K562 (cell line): ENCODE measurements around the gene EN1. TPM values are rescaled to one million over a fixed set of nuclear protein-coding genes. Genes with fewer than 3 reads are reported as not detected.

Experiments used
- ATAC-seq: fragments of 200-7000 bp; cut with Tn5 transposase; 3 replicates; pipeline ENCODE4 v1.9.1; 2020; ENCODE audit warnings: moderate library complexity
- BruUV-seq: library from RNA; stranded (reverse); fragments of 400-500 nt; replicated peaks from 2 replicates; lab custom pipeline; 2021; lab: Mats Ljungman, UMichigan
- CTCF ChIA-PET: fragments of 300-600 bp; formaldehyde crosslinking; extraction: SDS; loops from one replicate; lab custom pipeline; 2021; ENCODE audit warnings: low intra/inter-chr PET ratio; lab: Yijun Ruan, JAX
- POLR2A ChIA-PET: fragments of 300-600, 350-650 bp; sonication (Branson Sonifier 250); formaldehyde crosslinking; extraction: SDS; loops from one replicate; lab custom pipeline; 2021; ENCODE audit warnings: antibody characterized with exemption, inconsistent platforms; lab: Yijun Ruan, JAX
- DNase-seq, 4 experiments: peaks; one replicate each; pipeline versions ENCODE4 v3.0.0 to v3.0.0-alpha.2; 2011 to 2018; ENCODE audit warnings: low spot score in 3 of 4, mixed read lengths in 3 of 4; ENCODE audit errors: extremely low read depth in 1 of 4
- FAIRE-seq: peaks from 2 replicates; lab custom pipeline; 2011; peaks lifted over from hg19 to GRCh38; lab: Jason Lieb, UNC
- H2AFZ ChIP-seq: 2 replicates; pipeline ENCODE4 v1.6.0; 2011; ENCODE audit warnings: low read depth, low read length, control low read depth, inconsistent platforms
- H3K27ac ChIP-seq: fragments of 200-600 bp; 3 replicates; pipeline ENCODE4 v1.8.0; 2011; ENCODE audit warnings: low read depth, mild to moderate bottlenecking, control low read depth, inconsistent platforms, low read length, moderate library complexity, mixed read lengths; ENCODE audit errors: extremely low read depth
- H3K27me3 ChIP-seq, 2 experiments: fragments of 300-600 bp in 1 of 2; 2 replicates in 1 of 2; 3 replicates in 1 of 2; pipeline versions ENCODE4 v1.6.0 to v1.8.0; 2011; ENCODE audit warnings: inconsistent platforms in 2 of 2, low read length in 2 of 2, mild to moderate bottlenecking in 1 of 2, mixed read lengths in 1 of 2, moderate library complexity in 1 of 2; ENCODE audit not compliant: control insufficient read depth in 2 of 2, insufficient read depth in 2 of 2
- H3K36me3 ChIP-seq: fragments of 300-600 bp; 3 replicates; pipeline ENCODE4 v1.8.0; 2011; ENCODE audit warnings: mild to moderate bottlenecking, low read length, inconsistent platforms; ENCODE audit not compliant: control insufficient read depth, insufficient read depth
- H3K4me1 ChIP-seq, 2 experiments: fragments of 200-600 bp in 1 of 2; replicated peaks in 1 of 2; 2 replicates in 1 of 2; 3 replicates in 1 of 2; pipeline versions ENCODE4 v1.5.1 to v1.8.0; 2011; ENCODE audit warnings: inconsistent platforms in 2 of 2, low read length in 2 of 2, mild to moderate bottlenecking in 1 of 2, mixed read lengths in 1 of 2, moderate library complexity in 1 of 2; ENCODE audit not compliant: control insufficient read depth in 2 of 2, insufficient read depth in 2 of 2
- H3K4me2 ChIP-seq: 2 replicates; pipeline ENCODE4 v1.6.1; 2011; ENCODE audit warnings: low read length, control low read depth, inconsistent platforms, mixed read lengths; ENCODE audit not compliant: insufficient read depth
- H3K4me3 ChIP-seq: fragments of 200-600 bp; sonication (generic), shearing (Covaris generic); 2 replicates; pipeline ENCODE4 v1.5.1; 2016; ENCODE audit warnings: control low read depth, inconsistent platforms
- H3K79me2 ChIP-seq: fragments of 200-600 bp; 3 replicates; pipeline ENCODE4 v1.8.0; 2011; ENCODE audit warnings: low read length, inconsistent platforms; ENCODE audit not compliant: control insufficient read depth, insufficient read depth
- H3K9ac ChIP-seq, 2 experiments: 2 replicates each; pipeline versions ENCODE4 v1.6.0 to v1.6.1; 2011; ENCODE audit warnings: low read depth in 2 of 2, low read length in 2 of 2, control low read depth in 1 of 2, inconsistent platforms in 1 of 2, mild to moderate bottlenecking in 1 of 2, mixed read lengths in 1 of 2; ENCODE audit not compliant: insufficient read depth in 1 of 2
- H3K9me1 ChIP-seq: one replicate; pipeline ENCODE4 v1.6.0; 2011; ENCODE audit warnings: inconsistent platforms, mild to moderate bottlenecking, low read length, moderate library complexity; ENCODE audit not compliant: control insufficient read depth, insufficient read depth
- H3K9me3 ChIP-seq: replicated peaks from 2 replicates; pipeline ENCODE4 v1.5.1; 2011; ENCODE audit warnings: low read depth, low read length, inconsistent platforms; ENCODE audit not compliant: control insufficient read depth, insufficient read depth
- H4K20me1 ChIP-seq: replicated peaks from 2 replicates; pipeline ENCODE4 v1.6.1; 2011; ENCODE audit warnings: low read length, inconsistent platforms, mixed read lengths; ENCODE audit not compliant: control insufficient read depth, insufficient read depth
- BCLAF1 ChIP-seq, 2 experiments: fragments of 450-650 bp in 1 of 2; IDR thresholded peaks; 2 replicates each; pipeline ENCODE4 v1.6.1; 2011 to 2017; ENCODE audit warnings: low read depth in 2 of 2, antibody characterized with exemption in 1 of 2, borderline replicate concordance in 1 of 2, low read length in 1 of 2, mild to moderate bottlenecking in 1 of 2, mixed read lengths in 1 of 2; ENCODE audit not compliant: control insufficient read depth in 1 of 2
- ETS1 ChIP-seq: conservative IDR thresholded peaks from 2 replicates; pipeline ENCODE4 v1.6.1; 2011; ENCODE audit warnings: low read depth, mild to moderate bottlenecking, low read length; ENCODE audit not compliant: control insufficient read depth
- HINFP ChIP-seq: fragments of 450-650 bp; conservative IDR thresholded peaks from 2 replicates; pipeline ENCODE4 v1.6.1; 2016; ENCODE audit warnings: missing genetic modification characterization, low read depth, mild to moderate bottlenecking, control low read depth, missing compliant biosample characterization
- NCOR1 ChIP-seq: fragments of 450-650 bp; IDR thresholded peaks from 2 replicates; pipeline ENCODE4 v1.6.1; 2016; ENCODE audit warnings: mild to moderate bottlenecking, moderate library complexity
- PRPF4 ChIP-seq: fragments of 200-400 bp; formaldehyde crosslinking; IDR thresholded peaks from one replicate; pipeline ENCODE4 v1.6.1; 2017; ENCODE audit warnings: low read length, low read depth, mild to moderate bottlenecking; ENCODE audit not compliant: insufficient read depth, poor library complexity, severe bottlenecking
- VEZF1 ChIP-seq: fragments of 200-800 bp; sonication (Bioruptor generic); IDR thresholded peaks from 2 replicates; pipeline ENCODE4 v1.6.1; 2017; ENCODE audit warnings: missing genetic modification characterization, missing compliant biosample characterization
- ZSCAN29 ChIP-seq: fragments of 450-650 bp; IDR thresholded peaks from 2 replicates; pipeline ENCODE4 v1.6.1; 2017
- WGBS: fragments of 100-300 bp; shearing (Covaris generic); methylation state at CpG from one replicate; pipeline ENCODE4 v1.1.6; 2016; ENCODE audit warnings: low coverage, mixed read lengths; ENCODE audit not compliant: insufficient coverage; ENCODE audit errors: missing lambda C conversion rate; 5-methylcytosine and 5-hydroxymethylcytosine counted together
- in situ Hi-C: fragments of 300-500 bp; cut with MboI; formaldehyde crosslinking; loops from 4 replicates; pipeline ENCODE4 v1.15.0; 2018; ENCODE audit warnings: inconsistent platforms, mixed read lengths
- intact Hi-C: fragments of 100-400 bp; cut with micrococcal nuclease; formaldehyde crosslinking; loops from 2 replicates; pipeline ENCODE4 v1.14.2; 2022
- polyA plus RNA-seq, 8 experiments: library from polyadenylated mRNA; depleted of rRNA in 4 of 8; stranded (reverse) in 5 of 8; unstranded in 3 of 8; fragments of >200 nt; fragmentation: Nextera tagmentation in 2 of 8; fragmentation: Illumina TruSeq in 1 of 8; extraction: Ambion mirVana in 2 of 8; extraction: Trizol in 1 of 8; gene quantifications; 2 replicates each; pipeline versions ENCODE4 v1.2.1 to v1.2.3, GENCODE V29; 2011 to 2014; ENCODE audit warnings: inconsistent platforms in 1 of 8, missing spikeins in 1 of 8
- total RNA-seq, 7 experiments: library from RNA; depleted of rRNA in 6 of 7; stranded (reverse); fragments of >200 nt in 6 of 7; fragmentation: Illumina TruSeq in 2 of 7; extraction: Trizol in 2 of 7; gene quantifications; 2 replicates each; pipeline versions ENCODE4 v1.2.1 to v1.2.3, GENCODE V29; 2011 to 2021; ENCODE audit warnings: low replicate concordance in 1 of 7

The EN1 gene
- total and polyA plus RNA-seq, 9 of the 15 experiments (the other 6 are each of a cell fraction or from before 2014, with no cell fraction given): 0.06 to 2.0 (median 0.51) TPM

- TF ChIP-seq VEZF1: no peak
Measured at GRCh38 chr2:118858485-118859156, 11.2 kb upstream of the EN1 start (continued).

- Histone ChIP-seq H3K4me2 (no peak overlapping the region), H3K27ac (no peak overlapping the region), H3K9me1 (no peaks in the 10 kb centered on the region), H3K36me3 (no peaks in the 10 kb centered on the region), H3K9ac (no peak overlapping the region; a peak in 1 of 4 replicates), H3K79me2 (no peaks in the 10 kb centered on the region), H3K4me1 (peaks cover 0 to 18% of the 10 kb centered on the region in 2 experiments; a peak in 2 of 5 replicates), H3K27me3 (peaks cover 0 to 35% of the 10 kb centered on the region in 2 experiments; a peak in 3 of 5 replicates), H4K20me1 (no peaks in the 10 kb centered on the region), H3K4me3 (no peak overlapping the region), H3K9me3 (no peaks in the 10 kb centered on the region), H2AFZ (no peak overlapping the region)
- FAIRE-seq (no peak), DNase-seq (no peak), ATAC-seq (no peak)
- CTCF ChIA-PET: no interaction called here
- in situ Hi-C loops: no loop called here
- no TSS peak for BruUV-seq
- intact Hi-C loops: loop anchor here (5.0 kb wide), 1 partner anchor 226 kb away; no protein-coding TSS in a partner anchor
- POLR2A ChIA-PET: interaction anchor here (0.6 kb wide), 1 partner anchor 749 kb away, joined by 3 read pairs; no protein-coding TSS in a partner anchor
- WGBS: 63% methylated on average over 52 of the region's 52 CpGs
- no peak for TF ChIP-seq NCOR1
- no peak for TF ChIP-seq PRPF4
- no peak for TF ChIP-seq ETS1
- TF ChIP-seq BCLAF1 (IDR thresholded peaks at IDR 0.05; ENCODE audit: borderline replicate concordance in 1 of 2, control insufficient read depth in 1 of 2, low read depth in 2 of 2, low read length in 1 of 2): no peak
- no peak for TF ChIP-seq HINFP (tag)
- TF ChIP-seq ZSCAN29: no peak
Measured at GRCh38 chr2:118857677-118858484, 10.4 kb upstream of the EN1 start.
